ENCODE data around the gene STBD1.
A peak's percentile ranks its signal among the peaks of the same experiment; 100 is the strongest.

Gene STBD1

DNA sequence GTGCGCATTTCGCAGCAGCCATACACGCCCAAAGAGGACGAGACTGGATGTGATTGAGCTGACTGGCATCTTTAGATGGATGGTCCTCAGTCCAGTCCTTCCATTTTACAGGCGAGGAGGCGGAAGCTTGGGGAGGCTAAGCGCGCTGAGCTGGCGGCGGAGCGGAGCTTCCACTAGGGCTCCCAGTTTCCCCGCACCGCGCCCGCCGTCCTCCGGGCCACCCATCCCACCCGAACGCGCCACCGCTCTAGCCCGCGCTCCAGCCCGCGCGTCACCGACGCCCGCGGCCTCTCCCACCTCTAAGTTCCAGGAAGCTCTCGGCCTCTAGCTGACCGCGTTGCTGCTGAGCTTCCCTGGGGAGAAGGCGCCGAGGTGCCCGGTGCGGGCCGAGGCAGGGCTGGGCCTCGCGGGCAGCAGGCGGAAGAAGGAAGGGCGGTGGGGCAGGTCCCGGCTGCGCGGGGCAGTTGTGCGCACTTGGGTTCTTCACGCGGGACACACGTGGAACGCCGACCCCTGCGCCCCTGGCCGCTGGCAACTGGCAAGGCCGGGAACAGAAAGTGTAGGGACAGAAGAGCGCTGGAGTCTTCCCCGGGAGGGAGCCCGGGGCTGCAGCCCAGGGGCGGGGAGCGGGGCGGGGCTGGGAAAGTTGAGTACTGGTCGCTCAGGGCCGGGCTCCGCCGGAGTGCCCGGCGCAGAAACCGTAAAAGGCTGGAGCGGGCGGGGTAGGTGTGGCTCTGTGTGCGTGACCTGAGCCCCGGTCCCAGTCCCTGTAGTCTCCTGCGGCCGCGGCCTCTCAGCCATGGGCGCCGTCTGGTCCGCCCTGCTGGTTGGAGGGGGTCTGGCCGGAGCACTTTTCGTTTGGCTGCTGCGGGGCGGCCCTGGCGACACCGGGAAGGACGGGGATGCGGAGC, at the start of gene STBD1:
Gene STBD1 (plus strand): TSS at position 763 of the 911 bp plus-strand sequence. CDS start 37 bp downstream, at position 800.
- peak; percentile 41 for DNase-seq (ENCODE audit: low read depth)
- peak within 1 kb of the TSS; percentile 55 for H3K4me3 ChIP-seq (ENCODE audit: low read depth, low read length)
- TF ChIP-seq, protein P1, sequence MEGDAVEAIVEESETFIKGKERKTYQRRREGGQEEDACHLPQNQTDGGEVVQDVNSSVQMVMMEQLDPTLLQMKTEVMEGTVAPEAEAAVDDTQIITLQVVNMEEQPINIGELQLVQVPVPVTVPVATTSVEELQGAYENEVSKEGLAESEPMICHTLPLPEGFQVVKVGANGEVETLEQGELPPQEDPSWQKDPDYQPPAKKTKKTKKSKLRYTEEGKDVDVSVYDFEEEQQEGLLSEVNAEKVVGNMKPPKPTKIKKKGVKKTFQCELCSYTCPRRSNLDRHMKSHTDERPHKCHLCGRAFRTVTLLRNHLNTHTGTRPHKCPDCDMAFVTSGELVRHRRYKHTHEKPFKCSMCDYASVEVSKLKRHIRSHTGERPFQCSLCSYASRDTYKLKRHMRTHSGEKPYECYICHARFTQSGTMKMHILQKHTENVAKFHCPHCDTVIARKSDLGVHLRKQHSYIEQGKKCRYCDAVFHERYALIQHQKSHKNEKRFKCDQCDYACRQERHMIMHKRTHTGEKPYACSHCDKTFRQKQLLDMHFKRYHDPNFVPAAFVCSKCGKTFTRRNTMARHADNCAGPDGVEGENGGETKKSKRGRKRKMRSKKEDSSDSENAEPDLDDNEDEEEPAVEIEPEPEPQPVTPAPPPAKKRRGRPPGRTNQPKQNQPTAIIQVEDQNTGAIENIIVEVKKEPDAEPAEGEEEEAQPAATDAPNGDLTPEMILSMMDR (IDR thresholded peaks at IDR 0.05; ENCODE audit: insufficient read depth, low read depth, low read length, missing control alignments), result no peak

- no peak overlapping the region for H3K4me3 ChIP-seq (ENCODE audit: low read depth, low read length)
- TF ChIP-seq, protein P1 (IDR thresholded peaks at IDR 0.05; ENCODE audit: insufficient read depth, low read depth, low read length, missing control alignments), result no peak
- no peak for DNase-seq (ENCODE audit: low read depth)
These were observed 49.6 kb upstream of the STBD1 start for GRCh38 chr4:76256968-76257367.

DNA sequence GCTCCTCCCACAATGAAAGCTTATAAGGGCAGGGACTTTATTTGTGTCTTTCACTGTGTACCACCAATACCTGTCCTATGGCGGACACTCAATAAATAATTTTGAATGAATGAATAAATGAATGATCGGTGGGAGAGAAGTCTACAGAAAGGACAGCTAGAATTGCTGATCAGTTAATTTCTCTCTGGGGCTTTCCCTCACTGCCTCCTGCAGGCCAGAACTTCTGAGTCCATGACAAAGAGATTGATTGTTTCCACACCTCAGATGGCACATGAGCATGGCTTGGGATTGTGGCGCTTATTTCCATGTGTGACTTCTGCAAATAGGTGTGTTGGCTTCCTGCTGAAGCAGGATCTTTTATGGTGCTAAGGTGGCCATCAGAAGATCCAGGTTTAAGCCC, 48.7 kb upstream of the STBD1 start:
- TF ChIP-seq, protein P1 (IDR thresholded peaks at IDR 0.05; ENCODE audit: insufficient read depth, low read depth, low read length, missing control alignments), result no peak
- DNase-seq (ENCODE audit: low read depth), result no peak
- H3K4me3 ChIP-seq (ENCODE audit: low read depth, low read length), result no peak overlapping the region

- TF ChIP-seq, protein P1 (IDR thresholded peaks at IDR 0.05; ENCODE audit: insufficient read depth, low read depth, low read length, missing control alignments), result no peak
- DNase-seq (ENCODE audit: low read depth), result no peak
- no peak overlapping the region for H3K4me3 ChIP-seq (ENCODE audit: low read depth, low read length)
These were observed 46.0 kb upstream of the STBD1 start for GRCh38 chr4:76260571-76260970.

- no peak overlapping the region for H3K4me3 ChIP-seq (ENCODE audit: low read depth, low read length)
- TF ChIP-seq, protein P1 (IDR thresholded peaks at IDR 0.05; ENCODE audit: insufficient read depth, low read depth, low read length, missing control alignments), result no peak
- DNase-seq (ENCODE audit: low read depth), result no peak
These were observed 40.8 kb upstream of the STBD1 start for GRCh38 chr4:76265631-76266218.

DNA sequence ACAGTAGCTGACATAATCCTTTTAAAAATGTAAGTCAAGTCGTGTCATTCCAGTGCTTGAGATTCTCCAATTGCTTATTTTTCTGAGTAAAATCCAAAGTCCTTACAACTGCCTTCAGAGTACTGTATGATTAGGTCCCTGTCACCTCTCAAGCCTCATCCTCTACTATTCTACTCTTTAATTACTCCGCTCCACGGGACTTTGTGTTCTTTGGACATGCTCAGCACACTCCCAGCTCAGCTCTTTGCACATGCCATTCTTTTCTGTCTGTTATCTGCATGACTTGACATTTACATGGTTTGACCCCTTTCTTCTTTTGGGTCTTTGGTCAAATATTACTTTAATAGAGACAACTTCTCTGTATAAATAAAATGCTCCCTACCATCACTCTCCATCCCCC, 39.9 kb upstream of the STBD1 start:
- H3K4me3 ChIP-seq (ENCODE audit: low read depth, low read length), result no peak overlapping the region
- DNase-seq (ENCODE audit: low read depth), result no peak
- TF ChIP-seq, protein P1 (IDR thresholded peaks at IDR 0.05; ENCODE audit: insufficient read depth, low read depth, low read length, missing control alignments), result no peak
